Stimulated activated CD8-positive, alpha-beta memory T cell treated with anti-CD3 and anti-CD28 coated beads, Interleukin-12 subunit alpha, Interleukin-12 subunit beta, amount 100 ng/mL, for 4 hours (primary cell): ENCODE results near the gene BEND2.
"Not testable (repeated sequence)": the region's sequence is repeated elsewhere in the genome, so short reads cannot be mapped to it uniquely, and the experiment has no call there.

Experiments
- DNase-seq: peaks from one replicate; pipeline ENCODE4 v3.0.0-alpha.2; 2020; ENCODE audit warnings: low read depth

Gene BEND2

GRCh38 chrX:18220786-18221185 is at the start of gene BEND2:
TSS of gene BEND2 (minus strand) at chrX:18220886. CDS start at chrX:18220750, 136 bp downstream.
- no peak for DNase-seq

DNA sequence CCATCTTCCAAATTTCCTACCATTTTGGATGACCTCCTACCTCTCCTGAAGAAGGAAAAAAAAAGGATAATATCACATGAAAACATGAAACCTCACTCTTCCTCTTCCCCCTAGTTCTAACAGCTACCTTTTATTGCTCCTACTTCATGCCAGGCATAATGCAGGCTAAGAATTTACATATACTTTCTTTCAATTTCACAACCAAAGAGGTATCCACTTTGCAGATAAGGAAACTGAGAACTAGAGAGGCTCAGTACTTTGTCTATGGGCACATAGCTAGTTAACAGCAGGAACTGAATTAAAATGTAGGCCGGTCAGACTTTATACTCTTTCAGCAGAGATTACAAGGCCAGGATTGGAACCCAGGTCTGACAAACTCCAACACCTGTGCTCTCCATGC is 34.4 kb upstream of the BEND2 start:
- DNase-seq: no peak

DNA sequence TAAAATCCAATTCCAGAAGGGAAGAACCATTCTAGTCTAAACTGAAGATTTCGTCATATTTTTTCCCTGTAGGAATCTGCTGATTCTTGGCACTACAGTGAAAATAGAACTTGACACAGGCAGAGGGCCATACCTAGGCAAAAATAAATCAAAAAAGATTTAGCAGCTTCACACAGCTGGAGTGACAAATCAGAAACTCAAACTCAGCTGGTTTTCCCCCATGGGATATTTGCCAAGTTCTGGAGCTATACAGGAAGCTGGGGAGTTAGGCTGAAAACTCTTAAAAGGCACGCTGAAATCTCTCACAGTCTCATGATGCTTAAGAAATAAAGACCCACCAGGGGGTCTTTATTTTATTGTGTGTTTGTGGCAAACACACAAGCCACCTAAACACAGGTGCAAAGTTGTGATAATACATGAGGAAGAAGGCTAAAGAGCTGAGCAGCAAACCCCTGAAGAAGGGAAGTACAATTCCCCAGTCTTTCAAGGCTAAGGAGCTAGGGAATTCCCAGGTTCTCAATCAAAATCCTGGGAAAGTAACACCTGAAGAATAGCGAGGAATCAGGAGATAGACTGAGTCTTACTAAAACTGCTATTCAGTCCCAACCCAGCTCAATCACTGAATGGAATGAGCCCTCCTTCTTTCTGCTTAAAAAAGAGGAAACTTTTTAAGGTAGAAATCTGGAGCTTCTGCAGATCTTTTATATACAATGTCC is 32.1 kb upstream of the BEND2 start:
- no peak for DNase-seq

GRCh38 chrX:18229646-18230045 is 9.0 kb upstream of the BEND2 start:
- DNase-seq: not testable (repeated sequence)

GRCh38 chrX:18228069-18228468 is 7.4 kb upstream of the BEND2 start:
- no peak for DNase-seq

GRCh38 chrX:18227458-18227857 is 6.8 kb upstream of the BEND2 start:
- no peak for DNase-seq

- no peak for DNase-seq
These were observed 10.2 kb downstream of the BEND2 start for GRCh38 chrX:18210470-18210869.

- no peak for DNase-seq
These were observed 14.0 kb downstream of the BEND2 start for GRCh38 chrX:18206657-18207056.

GRCh38 chrX:18203631-18204030 is 17.1 kb downstream of the BEND2 start:
- DNase-seq: no peak

DNA sequence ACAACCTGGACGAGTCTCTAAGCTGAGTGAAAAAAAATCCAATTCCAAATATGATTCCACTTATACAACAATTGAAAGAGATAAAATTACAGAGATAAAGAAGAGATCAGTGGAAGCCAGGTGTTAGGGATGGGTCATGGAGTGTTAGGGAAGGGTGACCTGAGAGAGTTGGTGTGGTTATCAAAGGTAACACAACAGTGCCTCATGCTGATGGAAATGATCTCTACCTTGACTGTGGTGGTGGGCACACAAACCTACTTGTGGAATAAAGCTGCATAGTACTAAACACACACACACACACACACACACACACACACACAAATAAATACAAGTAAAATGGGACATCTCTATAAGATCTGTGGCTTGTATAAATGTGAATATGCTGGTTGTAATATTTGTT is 26.0 kb downstream of the BEND2 start:
- no peak for DNase-seq

- no peak for DNase-seq
These were observed 41.2 kb downstream of the BEND2 start for GRCh38 chrX:18179446-18179845.

- DNase-seq: no peak
These were observed 45.7 kb downstream of the BEND2 start for GRCh38 chrX:18174971-18175370.

- no peak for DNase-seq
These were observed 46.5 kb downstream of the BEND2 start for GRCh38 chrX:18174209-18174608.

GRCh38 chrX:18173494-18174180 is 47.0 kb downstream of the BEND2 start:
- DNase-seq: no peak

DNA sequence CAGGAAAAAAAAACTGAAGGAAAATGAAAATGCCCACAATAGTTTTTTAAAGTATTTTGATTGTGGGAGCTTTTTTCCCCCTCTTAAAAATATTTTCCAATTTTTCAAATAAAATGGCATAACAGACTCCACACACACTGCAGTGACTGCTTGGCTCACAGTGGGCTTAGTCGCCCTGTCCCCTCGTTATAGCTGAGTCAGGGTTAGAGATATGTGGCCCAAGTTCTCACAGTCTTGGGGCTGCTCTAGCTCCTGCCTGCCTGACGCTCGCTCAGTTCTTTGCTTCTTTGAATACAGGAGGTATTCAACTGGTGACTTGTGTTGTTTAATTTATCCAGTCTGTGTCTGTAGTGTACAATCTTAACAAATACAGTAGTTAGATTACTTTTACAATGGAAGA is 47.7 kb downstream of the BEND2 start:
- DNase-seq: no peak

- DNase-seq: no peak
These were observed 49.8 kb downstream of the BEND2 start for GRCh38 chrX:18170910-18171309.

DNA sequence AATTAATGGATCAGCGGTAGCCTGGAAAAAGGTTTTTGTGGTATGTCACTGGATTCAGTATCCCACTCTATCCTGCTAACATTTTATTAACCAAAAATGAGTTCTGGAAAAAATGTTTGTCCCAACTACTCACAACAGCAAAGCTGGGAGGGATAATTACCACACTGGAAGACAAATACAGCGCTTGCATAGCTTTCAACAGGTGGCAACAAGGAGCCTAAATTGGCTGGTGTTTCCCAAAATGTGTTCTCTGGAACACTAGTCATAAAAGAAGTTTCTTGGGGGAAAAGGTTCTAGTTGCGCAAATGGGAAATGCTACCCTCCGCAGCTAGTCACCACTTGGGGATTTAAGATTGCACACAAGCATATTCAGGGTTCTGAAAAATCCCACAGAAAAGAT is 54.6 kb downstream of the BEND2 start:
- no peak for DNase-seq

DNA sequence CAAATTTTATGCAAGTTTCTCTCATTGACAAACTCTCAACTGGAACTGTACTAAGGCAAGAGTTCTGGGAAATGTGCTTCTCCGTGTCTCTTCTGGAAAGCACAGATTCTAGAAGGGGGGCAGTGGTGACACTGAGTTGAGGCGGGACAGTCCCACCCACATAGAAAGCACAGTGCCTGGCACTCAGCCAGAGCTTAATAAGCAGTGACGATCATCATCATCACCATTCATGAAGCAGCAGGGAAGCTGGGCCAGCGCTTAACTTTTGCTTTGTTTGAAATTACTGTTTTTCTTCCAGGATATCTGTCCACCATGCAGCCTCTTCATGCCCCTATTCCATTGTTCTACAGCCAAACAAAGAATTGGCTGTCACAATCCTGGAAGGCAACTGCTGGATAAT is 60.3 kb downstream of the BEND2 start:
- no peak for DNase-seq

- DNase-seq: no peak
These were observed 61.7 kb downstream of the BEND2 start for GRCh38 chrX:18158963-18159362.

DNA sequence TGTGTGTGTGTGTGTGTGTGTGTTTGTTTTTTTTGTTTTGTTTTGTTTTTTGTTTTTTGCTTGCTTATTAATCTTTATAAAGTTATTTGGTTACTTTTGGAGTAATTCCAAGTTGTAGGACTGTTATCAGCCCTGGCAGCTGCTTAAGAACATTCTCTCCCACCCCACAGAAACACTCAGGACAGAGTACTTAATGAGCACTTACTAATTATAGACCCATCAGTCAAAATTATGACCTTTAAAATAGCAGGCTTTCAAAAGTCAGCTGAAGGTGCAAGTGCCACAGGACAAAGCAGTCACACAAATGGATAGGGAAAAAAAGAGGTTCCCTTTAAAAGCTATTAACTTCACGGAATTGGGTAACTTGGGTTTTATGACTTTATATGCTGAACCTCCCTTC is 69.0 kb downstream of the BEND2 start:
- DNase-seq: no peak

DNA sequence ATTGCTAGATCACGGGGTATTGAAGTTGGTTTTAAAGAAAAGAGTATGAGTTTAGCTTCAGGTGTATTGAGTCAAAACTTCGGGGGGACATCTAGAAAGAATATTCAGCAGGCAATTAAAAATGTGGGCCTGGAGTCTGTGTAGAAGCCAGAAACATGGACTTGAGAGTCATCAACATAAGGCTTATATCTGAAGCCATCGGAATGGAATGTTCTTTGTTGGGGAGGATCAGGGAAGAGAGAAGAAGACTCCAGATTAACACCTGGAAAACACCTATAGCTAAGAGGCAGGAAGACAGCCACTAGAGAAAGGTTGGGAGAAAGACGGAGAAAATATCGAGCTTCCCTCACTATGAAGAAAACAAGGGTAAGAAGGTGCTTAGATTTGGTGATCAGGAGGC is 69.5 kb downstream of the BEND2 start:
- no peak for DNase-seq

DNA sequence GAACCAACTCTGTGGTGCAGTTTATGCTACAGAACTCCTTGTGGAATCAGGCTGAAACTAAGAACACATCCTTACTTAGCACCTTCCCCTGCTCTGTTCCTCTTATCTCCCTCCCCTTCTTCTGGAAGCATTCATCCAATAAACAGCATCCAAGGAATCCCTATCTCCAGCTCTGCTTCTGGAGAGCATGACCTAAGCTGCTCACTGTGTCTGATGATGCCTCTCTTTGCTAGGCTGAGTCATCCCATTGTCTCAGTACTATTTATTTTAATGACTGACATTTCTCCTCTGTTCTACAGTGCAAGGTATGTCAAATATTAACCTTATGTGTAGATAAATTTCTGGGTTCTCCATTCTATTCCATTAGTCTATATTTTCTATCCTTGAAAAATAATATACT is 71.2 kb downstream of the BEND2 start:
- DNase-seq: no peak

DNA sequence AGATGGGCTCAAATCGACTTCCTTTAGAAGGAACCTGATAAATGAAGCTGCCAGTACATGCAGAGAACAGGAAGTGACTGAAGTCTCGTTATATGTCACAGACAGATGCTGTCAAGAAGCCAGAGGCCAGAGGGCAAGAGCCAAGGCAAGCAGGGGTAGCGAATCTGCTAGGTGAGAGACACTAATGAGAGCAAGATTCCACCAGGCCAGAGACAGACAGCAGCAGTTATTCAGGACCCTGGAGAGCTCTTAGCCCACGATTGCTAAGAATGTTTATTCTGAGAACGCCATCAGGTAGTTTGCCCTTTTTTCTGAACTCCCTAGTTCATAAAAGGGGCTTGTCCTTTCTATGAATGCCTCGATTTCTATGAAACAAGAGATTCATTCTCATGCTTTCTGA is 73.7 kb downstream of the BEND2 start:
- no peak for DNase-seq

DNA sequence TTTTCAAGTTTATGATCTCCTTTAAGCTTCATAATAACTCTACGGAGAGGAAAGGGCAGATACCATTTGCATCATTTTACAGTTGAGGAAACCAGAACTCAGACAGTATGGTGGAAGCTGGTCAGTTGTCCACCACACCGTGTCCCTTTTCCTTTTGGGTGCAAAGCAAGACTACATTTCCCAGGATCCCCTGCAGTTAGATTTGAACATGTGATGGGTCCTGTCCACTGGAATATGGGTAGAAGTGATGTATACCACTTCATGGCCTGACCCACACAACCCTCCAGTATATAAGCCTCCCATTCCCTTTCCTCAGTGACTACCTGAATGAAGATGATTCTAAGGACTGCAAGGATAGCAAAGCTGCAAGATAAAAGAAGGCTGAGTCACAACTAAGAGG is 74.7 kb downstream of the BEND2 start:
- DNase-seq: no peak
